H1 (cell line): ENCODE results near the gene TJP3.

Experiments
- CTBP2 ChIP-seq: IDR thresholded peaks from 2 replicates; pipeline ENCODE4 v1.7.0; 2011; ENCODE audit warnings: borderline replicate concordance, mild to moderate bottlenecking, moderate library complexity, mixed read lengths, low read length; ENCODE audit not compliant: insufficient read depth, insufficient read length
- EGR1 ChIP-seq: IDR thresholded peaks from 2 replicates; pipeline ENCODE4 v1.6.1; 2011; ENCODE audit warnings: low read depth, low read length, borderline replicate concordance
- POLR2A ChIP-seq, 2 experiments: IDR thresholded peaks; 1 replicate in 1 of 2; 2 replicates in 1 of 2; pipeline ENCODE4 v1.6.1; 2011; ENCODE audit warnings: low read depth in 2 of 2, low read length in 2 of 2, mild to moderate bottlenecking in 2 of 2; ENCODE audit errors: control extremely low read depth in 1 of 2
- YY1 ChIP-seq: IDR thresholded peaks from 2 replicates; pipeline ENCODE4 v1.6.1; 2011; ENCODE audit warnings: low read depth, mild to moderate bottlenecking, low read length
- TF ChIP-seq, protein P1 (sequence below), 3 experiments: IDR thresholded peaks; 1 replicate in 2 of 3; 2 replicates in 1 of 3; pipeline versions ENCODE4 v1.5.1 to v1.6.1; 2011; ENCODE audit warnings: low read length in 3 of 3, mild to moderate bottlenecking in 3 of 3, inconsistent platforms in 2 of 3, low read depth in 1 of 3, moderate library complexity in 1 of 3; ENCODE audit not compliant: insufficient read depth in 1 of 3; ENCODE audit errors: control extremely low read depth in 1 of 3

GRCh38 chr19:3695986-3696659 lies 12.1 kb upstream of the TJP3 start:
- TF ChIP-seq, protein P1, sequence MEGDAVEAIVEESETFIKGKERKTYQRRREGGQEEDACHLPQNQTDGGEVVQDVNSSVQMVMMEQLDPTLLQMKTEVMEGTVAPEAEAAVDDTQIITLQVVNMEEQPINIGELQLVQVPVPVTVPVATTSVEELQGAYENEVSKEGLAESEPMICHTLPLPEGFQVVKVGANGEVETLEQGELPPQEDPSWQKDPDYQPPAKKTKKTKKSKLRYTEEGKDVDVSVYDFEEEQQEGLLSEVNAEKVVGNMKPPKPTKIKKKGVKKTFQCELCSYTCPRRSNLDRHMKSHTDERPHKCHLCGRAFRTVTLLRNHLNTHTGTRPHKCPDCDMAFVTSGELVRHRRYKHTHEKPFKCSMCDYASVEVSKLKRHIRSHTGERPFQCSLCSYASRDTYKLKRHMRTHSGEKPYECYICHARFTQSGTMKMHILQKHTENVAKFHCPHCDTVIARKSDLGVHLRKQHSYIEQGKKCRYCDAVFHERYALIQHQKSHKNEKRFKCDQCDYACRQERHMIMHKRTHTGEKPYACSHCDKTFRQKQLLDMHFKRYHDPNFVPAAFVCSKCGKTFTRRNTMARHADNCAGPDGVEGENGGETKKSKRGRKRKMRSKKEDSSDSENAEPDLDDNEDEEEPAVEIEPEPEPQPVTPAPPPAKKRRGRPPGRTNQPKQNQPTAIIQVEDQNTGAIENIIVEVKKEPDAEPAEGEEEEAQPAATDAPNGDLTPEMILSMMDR (IDR thresholded peaks at IDR 0.05; ENCODE audit: control extremely low read depth in 1 of 3, insufficient read depth in 1 of 3, low read depth in 1 of 3, low read length in 3 of 3), result no peak
- no peak for TF ChIP-seq YY1
- no peak for TF ChIP-seq CTBP2
- TF ChIP-seq EGR1, result no peak
- TF ChIP-seq POLR2A (IDR thresholded peaks at IDR 0.05; ENCODE audit: control extremely low read depth in 1 of 2, low read depth in 2 of 2, low read length in 2 of 2), result no peak
